H1 (cell line): Measurements from ENCODE around the gene CUL2. TPM values are rescaled to one million over a fixed set of nuclear protein-coding genes. Genes with fewer than 3 reads are reported as not detected.
"Not testable (repeated sequence)": the region's sequence is repeated elsewhere in the genome, so short reads cannot be mapped to it uniquely, and the experiment has no call there.

Experiments used
- CTCF ChIA-PET: fragments of 300-600 bp; sonication (Branson Sonifier 250); formaldehyde crosslinking; loops from one replicate; lab custom pipeline; 2021; ENCODE audit not compliant: partially characterized antibody; lab: Charles Lee
- POLR2A ChIA-PET: fragments of 300-600 bp; sonication (Branson Sonifier 250); formaldehyde crosslinking; loops from one replicate; lab custom pipeline; 2021; ENCODE audit warnings: inconsistent platforms; ENCODE audit not compliant: partially characterized antibody; lab: Charles Lee
- DNase-seq, 2 experiments: peaks; one replicate each; pipeline versions ENCODE4 v3.0.0 to v3.0.0-alpha.2; 2010 to 2022; ENCODE audit warnings: low spot score in 2 of 2, low read depth in 1 of 2, mixed read lengths in 1 of 2
- FAIRE-seq: peaks from 2 replicates; lab custom pipeline; 2011; peaks lifted over from hg19 to GRCh38; lab: Jason Lieb, UNC
- H2AFZ ChIP-seq: 2 replicates; pipeline ENCODE4 v1.8.1; 2012; ENCODE audit warnings: low read length, inconsistent platforms
- H2AK5ac ChIP-seq: 2 replicates; pipeline ENCODE4 v1.6.1; 2013; ENCODE audit warnings: low read depth, low read length
- H2BK120ac ChIP-seq: replicated peaks from 2 replicates; pipeline ENCODE3; 2013; ENCODE audit warnings: low read depth, low read length, inconsistent platforms
- H2BK12ac ChIP-seq: 2 replicates; pipeline ENCODE4 v1.6.1; 2013; ENCODE audit warnings: low read depth, low read length
- H2BK15ac ChIP-seq: 2 replicates; pipeline ENCODE4 v1.6.1; 2013; ENCODE audit warnings: low read length
- H2BK20ac ChIP-seq: 2 replicates; pipeline ENCODE4 v1.6.1; 2013; ENCODE audit warnings: low read length
- H2BK5ac ChIP-seq: 2 replicates; pipeline ENCODE4 v1.6.1; 2013; ENCODE audit warnings: low read depth, low read length
- H3K14ac ChIP-seq: 2 replicates; pipeline ENCODE4 v1.6.1; 2013; ENCODE audit warnings: inconsistent platforms; ENCODE audit not compliant: insufficient read length
- H3K18ac ChIP-seq: 2 replicates; pipeline ENCODE4 v1.6.1; 2013; ENCODE audit warnings: low read length; ENCODE audit errors: extremely low read depth
- H3K23ac ChIP-seq: 2 replicates; pipeline ENCODE4 v1.6.1; 2013; ENCODE audit warnings: inconsistent platforms; ENCODE audit not compliant: insufficient read length
- H3K23me2 ChIP-seq: 2 replicates; pipeline ENCODE4 v1.6.1; 2013; ENCODE audit warnings: low read depth, low read length
- H3K27ac ChIP-seq: 2 replicates; pipeline ENCODE4 v1.6.1; 2011; ENCODE audit warnings: low read depth, low read length, inconsistent platforms
- H3K27me3 ChIP-seq, 4 experiments: replicated peaks in 1 of 4; 1 replicate in 1 of 4; 2 replicates in 3 of 4; pipeline versions ENCODE4 v1.6.1 to v1.8.1; 2011 to 2013; ENCODE audit warnings: low read length in 3 of 4, mild to moderate bottlenecking in 3 of 4, inconsistent platforms in 2 of 4, mixed read lengths in 2 of 4, moderate library complexity in 1 of 4; ENCODE audit not compliant: control insufficient read depth in 3 of 4, insufficient read depth in 3 of 4; ENCODE audit errors: extremely low read depth in 1 of 4
- H3K36me3 ChIP-seq, 4 experiments: 2 replicates each; pipeline versions ENCODE4 v1.6.1 to v1.8.1; 2011 to 2013; ENCODE audit warnings: mild to moderate bottlenecking in 4 of 4, low read length in 3 of 4, moderate library complexity in 2 of 4, control low read depth in 1 of 4, inconsistent platforms in 1 of 4; ENCODE audit not compliant: insufficient read depth in 4 of 4, control insufficient read depth in 2 of 4
- H3K4ac ChIP-seq: replicated peaks from 2 replicates; pipeline ENCODE3; 2013; ENCODE audit warnings: low read length, low read depth, mixed read lengths, inconsistent platforms; ENCODE audit not compliant: insufficient read length
- H3K4me1 ChIP-seq, 4 experiments: replicated peaks in 1 of 4; 1 replicate in 1 of 4; 2 replicates in 3 of 4; pipeline versions ENCODE4 v1.6.1 to v1.8.1; 2011 to 2013; ENCODE audit warnings: low read length in 3 of 4, inconsistent platforms in 2 of 4, mixed read lengths in 1 of 4; ENCODE audit not compliant: insufficient read depth in 4 of 4, control insufficient read depth in 3 of 4
- H3K4me2 ChIP-seq, 2 experiments: 2 replicates each; pipeline versions ENCODE4 v1.6.1 to v1.8.1; 2011 to 2013; ENCODE audit warnings: low read depth in 2 of 2, low read length in 2 of 2, control low read depth in 1 of 2, inconsistent platforms in 1 of 2, mild to moderate bottlenecking in 1 of 2; ENCODE audit not compliant: insufficient read depth in 1 of 2
- H3K4me3 ChIP-seq, 4 experiments: fragments of 200-600, 300-600 bp in 1 of 4; sonication (generic), shearing (Covaris generic), sonication (Bioruptor Twin) in 1 of 4; 2 replicates each; pipeline versions ENCODE4 v1.5.1 to v1.8.1; 2011 to 2016; ENCODE audit warnings: low read length in 4 of 4, low read depth in 3 of 4, control low read depth in 2 of 4, inconsistent platforms in 2 of 4, mild to moderate bottlenecking in 2 of 4, mixed read lengths in 1 of 4, moderate library complexity in 1 of 4; ENCODE audit not compliant: insufficient read depth in 2 of 4; ENCODE audit errors: extremely low read depth in 1 of 4
- H3K56ac ChIP-seq: replicated peaks from 2 replicates; pipeline ENCODE3; 2013; ENCODE audit warnings: low read depth, mild to moderate bottlenecking, mixed read lengths, low read length, inconsistent platforms; ENCODE audit not compliant: insufficient read length
- H3K79me1 ChIP-seq: 2 replicates; pipeline ENCODE4 v1.6.1; 2013; ENCODE audit warnings: low read depth, low read length, control low read depth
- H3K79me2 ChIP-seq, 2 experiments: 2 replicates each; pipeline versions ENCODE4 v1.6.1 to v1.8.1; 2012 to 2013; ENCODE audit warnings: low read length in 2 of 2, mild to moderate bottlenecking in 2 of 2, inconsistent platforms in 1 of 2; ENCODE audit not compliant: insufficient read depth in 2 of 2, control insufficient read depth in 1 of 2
- H3K9ac ChIP-seq, 4 experiments: replicated peaks in 1 of 4; 1 replicate in 1 of 4; 2 replicates in 3 of 4; pipeline versions ENCODE4 v1.6.1 to v1.8.1; 2011 to 2013; ENCODE audit warnings: low read depth in 3 of 4, low read length in 3 of 4, control low read depth in 2 of 4, mild to moderate bottlenecking in 2 of 4, moderate library complexity in 2 of 4, inconsistent platforms in 1 of 4; ENCODE audit errors: extremely low read depth in 1 of 4
- H3K9me3 ChIP-seq, 2 experiments: 2 replicates each; pipeline versions ENCODE4 v1.6.1 to v1.8.1; 2012 to 2013; ENCODE audit warnings: mild to moderate bottlenecking in 2 of 2, moderate library complexity in 2 of 2, control low read depth in 1 of 2, inconsistent platforms in 1 of 2, low read depth in 1 of 2, low read length in 1 of 2, mixed read lengths in 1 of 2; ENCODE audit not compliant: insufficient read depth in 2 of 2
- H4K20me1 ChIP-seq, 2 experiments: replicated peaks in 1 of 2; 2 replicates each; pipeline versions ENCODE3 to v1.8.1; 2011 to 2013; ENCODE audit warnings: inconsistent platforms in 2 of 2, low read length in 2 of 2, mild to moderate bottlenecking in 1 of 2; ENCODE audit not compliant: insufficient read depth in 2 of 2, control insufficient read depth in 1 of 2
- H4K5ac ChIP-seq: 2 replicates; pipeline ENCODE4 v1.6.1; 2013; ENCODE audit warnings: low read length, low read depth, mixed read lengths, inconsistent platforms; ENCODE audit not compliant: insufficient read length
- H4K8ac ChIP-seq: 2 replicates; pipeline ENCODE4 v1.8.0; 2013; ENCODE audit warnings: mild to moderate bottlenecking, moderate library complexity, low read length, inconsistent platforms; ENCODE audit not compliant: insufficient read depth; ENCODE audit errors: extremely low read depth
- H4K91ac ChIP-seq: replicated peaks from 2 replicates; pipeline ENCODE3; 2013; ENCODE audit warnings: low read length, mixed read lengths, inconsistent platforms; ENCODE audit not compliant: insufficient read length
- WGBS, 2 experiments: shearing (Covaris generic) in 1 of 2; methylation state at CpG; one replicate each; pipeline versions ENCODE4 v1.1.6 to v1.1.7; 2013 to 2015; ENCODE audit warnings: low lambda C conversion rate in 2 of 2, mixed read lengths in 2 of 2, inconsistent platforms in 1 of 2, low coverage in 1 of 2, missing lambda C conversion rate in 1 of 2; ENCODE audit not compliant: insufficient replicate concordance in 2 of 2, insufficient coverage in 1 of 2, insufficient read length in 1 of 2; ENCODE audit errors: extremely low coverage in 1 of 2, missing lambda C conversion rate in 1 of 2; 5-methylcytosine and 5-hydroxymethylcytosine counted together
- polyA plus RNA-seq, 7 experiments: library from polyadenylated mRNA; depleted of rRNA in 3 of 7; stranded (reverse) in 5 of 7; unstranded in 2 of 7; fragments of >200 nt in 5 of 7; fragments of 200-250 nt in 2 of 7; gene quantifications; 1 replicate in 5 of 7; 2 replicates in 1 of 7; 4 replicates in 1 of 7; pipeline versions ENCODE4 v1.2.1 to v1.2.3, GENCODE V29; 2011 to 2013; ENCODE audit warnings: missing spikeins in 2 of 7, mixed read lengths in 2 of 7
- total RNA-seq: library from RNA; stranded (reverse); fragmentation: NEBNext Ultra II Directional; extraction: Animal tissue kit (Norgen Biotek cat#: 25700); gene quantifications from 2 replicates; pipeline ENCODE4 v1.2.1, GENCODE V29; 2021

Gene CUL2
- total and polyA plus RNA-seq, 2 of the 8 experiments (the other 6 are each of a cell fraction or from before 2014, with no cell fraction given) = 10.2 to 43.1 TPM

- H3K79me1 ChIP-seq, H2BK120ac ChIP-seq, H3K23ac ChIP-seq, H3K4ac ChIP-seq, H3K9me3 ChIP-seq, H3K36me3 ChIP-seq, H3K9ac ChIP-seq, H3K79me2 ChIP-seq, H4K8ac ChIP-seq, DNase-seq, POLR2A ChIA-PET, H2AK5ac ChIP-seq, H4K20me1 ChIP-seq, H3K4me2 ChIP-seq, H3K4me1 ChIP-seq, H2BK15ac ChIP-seq, H3K14ac ChIP-seq, H4K91ac ChIP-seq, H3K27me3 ChIP-seq, H3K18ac ChIP-seq, H3K23me2 ChIP-seq, H4K5ac ChIP-seq, H2BK5ac ChIP-seq, H3K4me3 ChIP-seq, FAIRE-seq, H2BK20ac ChIP-seq, H3K56ac ChIP-seq, H2AFZ ChIP-seq, H2BK12ac ChIP-seq, H3K27ac ChIP-seq: not testable (repeated sequence)
- WGBS, 2 experiments = 92% methylated on average over 3 of the region's 3 CpGs; no CpG with 5 or more reads in 1 of the 2 experiments
- CTCF ChIA-PET = interaction anchor here (1.3 to 2.1 kb wide), 3 partner anchors 17 to 241 kb away, joined by 4 to 6 read pairs (median 5); no protein-coding TSS in a partner anchor
These were observed 116.4 kb downstream of the CUL2 start for GRCh38 chr10:34973757-34974156.

- H3K79me2 ChIP-seq, H3K9ac ChIP-seq, H2BK15ac ChIP-seq, H2AK5ac ChIP-seq, H3K27me3 ChIP-seq, H3K79me1 ChIP-seq, H3K9me3 ChIP-seq, H4K8ac ChIP-seq, H2BK120ac ChIP-seq, H4K5ac ChIP-seq, H2BK5ac ChIP-seq, H2AFZ ChIP-seq, H4K20me1 ChIP-seq, H3K27ac ChIP-seq, H3K56ac ChIP-seq, H3K4me2 ChIP-seq, H2BK12ac ChIP-seq, H2BK20ac ChIP-seq, H3K18ac ChIP-seq, H3K4me1 ChIP-seq, FAIRE-seq, H3K14ac ChIP-seq, H3K23me2 ChIP-seq, H3K23ac ChIP-seq, H3K4ac ChIP-seq, POLR2A ChIA-PET, H3K36me3 ChIP-seq, DNase-seq, H3K4me3 ChIP-seq, H4K91ac ChIP-seq: not testable (repeated sequence)
- WGBS, 2 experiments = 82% methylated on average over 9 of the region's 9 CpGs; no CpG with 5 or more reads in 1 of the 2 experiments
- CTCF ChIA-PET = interaction anchor here (1.3 to 1.7 kb wide), 2 partner anchors 17 to 240 kb away, joined by 4 to 6 read pairs; no protein-coding TSS in a partner anchor
These were observed 117.0 kb downstream of the CUL2 start for GRCh38 chr10:34973121-34973520.
